WTC11 (cell line): ENCODE results near the gene CELF4. TPM values are rescaled to one million over a fixed set of nuclear protein-coding genes. Genes with fewer than 3 reads are reported as not detected.

Experiments used
- ATAC-seq: fragments of 200-7000 bp; cut with Tn5 transposase; 2 replicates; pipeline ENCODE4 v1.10.0; 2021; ENCODE audit warnings: mild to moderate bottlenecking, moderate library complexity
- CTCF ChIA-PET: fragments of 300-600 bp; sonication (Branson Sonifier 250); formaldehyde crosslinking; loops from one replicate; lab custom pipeline; 2021; ENCODE audit warnings: antibody characterized with exemption; lab: Charles Lee
- POLR2A ChIA-PET: fragments of 350-600 bp; sonication (Branson Sonifier 250); formaldehyde crosslinking; loops from one replicate; lab custom pipeline; 2021; ENCODE audit warnings: antibody characterized with exemption; lab: Charles Lee
- DNase-seq: peaks from one replicate; pipeline ENCODE4 v3.0.0; 2021; ENCODE audit warnings: low spot score
- H3K27ac Mint-ChIP-seq: 2 replicates; pipeline ENCODE4 v1.8.0; 2021; ENCODE audit warnings: mixed read lengths
- H3K27me3 Mint-ChIP-seq: 2 replicates; pipeline ENCODE4 v1.8.0; 2021; ENCODE audit warnings: low read depth, mild to moderate bottlenecking, moderate library complexity, mixed read lengths
- H3K36me3 Mint-ChIP-seq: 2 replicates; pipeline ENCODE4 v1.8.0; 2021; ENCODE audit warnings: mixed read lengths
- H3K4me1 Mint-ChIP-seq: 2 replicates; pipeline ENCODE4 v1.8.0; 2022; ENCODE audit warnings: mixed read lengths
- H3K4me3 Mint-ChIP-seq: 2 replicates; pipeline ENCODE4 v1.8.0; 2021; ENCODE audit warnings: mild to moderate bottlenecking, moderate library complexity, mixed read lengths
- H3K9me3 Mint-ChIP-seq: 2 replicates; pipeline ENCODE4 v1.8.0; 2021; ENCODE audit warnings: mixed read lengths
- AR ChIP-seq: fragments of 250-450 bp; sonication (Bioruptor Pico); IDR thresholded peaks from 2 replicates; pipeline ENCODE4 v1.9.0; 2021; ENCODE audit warnings: mild to moderate bottlenecking
- E2F5 ChIP-seq: sonication (generic); formaldehyde crosslinking; IDR thresholded peaks from 2 replicates; pipeline ENCODE4 v1.8.1; 2022; ENCODE audit warnings: mild to moderate bottlenecking, moderate library complexity, missing genetic modification reagents
- FOXK1 ChIP-seq: sonication (generic); formaldehyde crosslinking; IDR thresholded peaks from 2 replicates; pipeline ENCODE4 v1.8.0; 2022; ENCODE audit warnings: mild to moderate bottlenecking, moderate library complexity, missing genetic modification reagents
- JUN ChIP-seq: sonication (generic); formaldehyde crosslinking; IDR thresholded peaks from 2 replicates; pipeline ENCODE4 v1.8.0; 2023; ENCODE audit warnings: mild to moderate bottlenecking, missing genetic modification reagents
- NFATC4 ChIP-seq: fragments of 250-450 bp; sonication (Bioruptor Pico); IDR thresholded peaks from 2 replicates; pipeline ENCODE4 v1.9.0; 2021; ENCODE audit warnings: mild to moderate bottlenecking
- NFE2L1 ChIP-seq: sonication (generic); formaldehyde crosslinking; IDR thresholded peaks from 2 replicates; pipeline ENCODE4 v1.8.1; 2023; ENCODE audit warnings: missing genetic modification reagents
- RORB ChIP-seq: fragments of 250-450 bp; sonication (Bioruptor Pico); IDR thresholded peaks from 2 replicates; pipeline ENCODE4 v1.9.0; 2021; ENCODE audit warnings: mild to moderate bottlenecking
- TCF7 ChIP-seq: sonication (generic); formaldehyde crosslinking; IDR thresholded peaks from 2 replicates; pipeline ENCODE4 v1.8.0; 2022; ENCODE audit warnings: mild to moderate bottlenecking, low read depth, missing genetic modification reagents, moderate library complexity
- ZMAT4 ChIP-seq: fragments of 250-450 bp; sonication (Bioruptor Pico); IDR thresholded peaks from 2 replicates; pipeline ENCODE4 v1.9.0; 2021; ENCODE audit warnings: mild to moderate bottlenecking
- ZNF121 ChIP-seq: sonication (generic); formaldehyde crosslinking; IDR thresholded peaks from 2 replicates; pipeline ENCODE4 v1.8.0; 2023; ENCODE audit warnings: missing genetic modification reagents
- ZNF263 ChIP-seq: sonication (generic); formaldehyde crosslinking; IDR thresholded peaks from 2 replicates; pipeline ENCODE4 v1.8.1; 2022; ENCODE audit warnings: low read depth, mild to moderate bottlenecking, moderate library complexity, missing genetic modification reagents
- ZNF317 ChIP-seq: sonication (generic); formaldehyde crosslinking; IDR thresholded peaks from 2 replicates; pipeline ENCODE4 v1.8.1; 2023; ENCODE audit warnings: low read depth, mild to moderate bottlenecking, moderate library complexity, missing genetic modification reagents, borderline replicate concordance
- total RNA-seq: library from RNA; stranded (reverse); gene quantifications from 3 replicates; pipeline ENCODE4 v1.2.3, GENCODE V29; 2021
- TF ChIP-seq, protein P1 (sequence below): sonication (generic); formaldehyde crosslinking; IDR thresholded peaks from 2 replicates; pipeline ENCODE4 v1.8.1; 2023; ENCODE audit warnings: mild to moderate bottlenecking, moderate library complexity, missing genetic modification reagents

The CELF4 gene
- total RNA-seq, 1 experiment from 2014 or later: 2.9 TPM

GRCh38 chr18:37529863-37530262 is 35.7 kb downstream of the CELF4 start:
- Mint-ChIP-seq H3K9me3 (no peaks in the 10 kb centered on the region), H3K4me1 (peaks cover 38% of the 10 kb centered on the region), H3K27me3 (peaks cover 9% of the 10 kb centered on the region), H3K4me3 (no peak overlapping the region), H3K36me3 (no peaks in the 10 kb centered on the region), H3K27ac (no peak overlapping the region)
- no peak for DNase-seq
- TF ChIP-seq NFE2L1 (CRISPR knock-in tag) (no peak), AR (CRISPR knock-in tag) (no peak), TCF7 (CRISPR knock-in tag) (no peak), ZNF263 (no peak), FOXK1 (CRISPR knock-in tag) (no peak)
- TF ChIP-seq, protein P1, sequence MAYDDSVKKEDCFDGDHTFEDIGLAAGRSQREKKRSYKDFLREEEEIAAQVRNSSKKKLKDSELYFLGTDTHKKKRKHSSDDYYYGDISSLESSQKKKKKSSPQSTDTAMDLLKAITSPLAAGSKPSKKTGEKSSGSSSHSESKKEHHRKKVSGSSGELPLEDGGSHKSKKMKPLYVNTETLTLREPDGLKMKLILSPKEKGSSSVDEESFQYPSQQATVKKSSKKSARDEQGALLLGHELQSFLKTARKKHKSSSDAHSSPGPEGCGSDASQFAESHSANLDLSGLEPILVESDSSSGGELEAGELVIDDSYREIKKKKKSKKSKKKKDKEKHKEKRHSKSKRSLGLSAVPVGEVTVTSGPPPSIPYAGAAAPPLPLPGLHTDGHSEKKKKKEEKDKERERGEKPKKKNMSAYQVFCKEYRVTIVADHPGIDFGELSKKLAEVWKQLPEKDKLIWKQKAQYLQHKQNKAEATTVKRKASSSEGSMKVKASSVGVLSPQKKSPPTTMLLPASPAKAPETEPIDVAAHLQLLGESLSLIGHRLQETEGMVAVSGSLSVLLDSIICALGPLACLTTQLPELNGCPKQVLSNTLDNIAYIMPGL: no peak
- POLR2A ChIA-PET: no interaction called here
- CTCF ChIA-PET: interaction anchor here (1.0 to 3.5 kb wide), 4 partner anchors 8 to 208 kb away, joined by 3 to 19 read pairs (median 4); no protein-coding TSS in a partner anchor
- no peak for ATAC-seq

DNA sequence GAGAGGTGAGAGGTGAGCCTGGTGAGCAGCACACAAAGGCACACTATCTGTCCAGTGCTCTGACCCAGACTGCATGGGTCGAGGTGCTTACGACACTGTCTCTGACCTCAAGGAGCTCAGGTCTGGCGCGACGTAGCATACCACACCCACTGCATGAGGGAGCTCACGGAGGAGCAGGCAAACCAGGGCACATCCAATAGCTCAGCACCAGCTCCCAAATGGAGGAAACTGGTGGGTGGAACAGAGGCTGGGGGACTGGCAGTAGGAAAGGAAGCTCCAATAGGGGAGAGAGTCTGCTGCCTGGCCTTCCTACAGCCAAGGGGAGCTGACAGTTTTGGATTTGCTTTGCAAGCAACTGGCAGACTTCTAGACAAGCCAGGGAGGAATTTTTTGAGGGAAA is 36.3 kb downstream of the CELF4 start:
- Mint-ChIP-seq H3K27ac (no peak overlapping the region), H3K9me3 (no peaks in the 10 kb centered on the region), H3K4me3 (no peak overlapping the region), H3K4me1 (peaks cover 35% of the 10 kb centered on the region), H3K36me3 (no peaks in the 10 kb centered on the region), H3K27me3 (peaks cover 12% of the 10 kb centered on the region)
- CTCF ChIA-PET: interaction anchor here (1.0 to 3.5 kb wide), 2 partner anchors 8 to 143 kb away, joined by 3 to 19 read pairs; no protein-coding TSS in a partner anchor
- TF ChIP-seq E2F5 (CRISPR knock-in tag): no peak
- TF ChIP-seq JUN (CRISPR knock-in tag): no peak
- TF ChIP-seq ZNF317 (CRISPR knock-in tag): no peak
- TF ChIP-seq ZNF121 (CRISPR knock-in tag): no peak
- TF ChIP-seq ZMAT4 (CRISPR knock-in tag): no peak
- no peak for TF ChIP-seq RORB
- no peak for TF ChIP-seq NFATC4 (CRISPR knock-in tag)
- POLR2A ChIA-PET: no interaction called here
- no peak for ATAC-seq
- DNase-seq: no peak

DNA sequence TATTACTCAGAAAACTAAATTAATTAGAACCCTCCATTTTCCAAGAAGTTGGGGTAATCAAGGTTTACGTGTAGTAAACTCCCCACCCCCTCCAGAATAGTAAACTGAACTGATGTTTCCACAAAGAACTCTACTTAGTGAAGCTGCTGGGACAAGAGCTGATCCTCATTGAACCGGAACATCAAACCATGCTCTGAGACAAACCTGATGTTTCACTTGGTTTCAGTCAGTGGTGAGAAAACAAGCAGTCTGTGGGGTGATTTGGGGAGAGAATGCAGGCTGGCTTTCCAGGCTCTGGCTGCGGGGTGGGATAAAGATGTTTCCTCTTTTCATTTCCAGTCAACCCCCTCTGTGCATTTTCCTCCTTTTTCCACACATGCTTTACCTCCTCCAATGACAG is 38.2 kb downstream of the CELF4 start:
- Mint-ChIP-seq H3K27me3 (peaks cover 31% of the 10 kb centered on the region), H3K4me3 (no peak overlapping the region), H3K9me3 (no peaks in the 10 kb centered on the region), H3K27ac (no peak overlapping the region), H3K4me1 (peaks cover 31% of the 10 kb centered on the region), H3K36me3 (no peaks in the 10 kb centered on the region)
- POLR2A ChIA-PET: no interaction called here
- ATAC-seq: no peak
- CTCF ChIA-PET: interaction anchor here (1.1 to 3.5 kb wide), 3 partner anchors 10 to 96 kb away, joined by 3 to 19 read pairs (median 4); no protein-coding TSS in a partner anchor
- no peak for DNase-seq
- no peak for TF ChIP-seq AR (CRISPR knock-in tag)
